OCI-M2 (cell line): ENCODE results near the gene CPLX3.

Source experiments
- DNase-seq: peaks from one replicate; lab custom pipeline; 2025; ENCODE audit not compliant: unreplicated experiment; lab: John Stamatoyannopoulos, UW

The CPLX3 gene

DNA sequence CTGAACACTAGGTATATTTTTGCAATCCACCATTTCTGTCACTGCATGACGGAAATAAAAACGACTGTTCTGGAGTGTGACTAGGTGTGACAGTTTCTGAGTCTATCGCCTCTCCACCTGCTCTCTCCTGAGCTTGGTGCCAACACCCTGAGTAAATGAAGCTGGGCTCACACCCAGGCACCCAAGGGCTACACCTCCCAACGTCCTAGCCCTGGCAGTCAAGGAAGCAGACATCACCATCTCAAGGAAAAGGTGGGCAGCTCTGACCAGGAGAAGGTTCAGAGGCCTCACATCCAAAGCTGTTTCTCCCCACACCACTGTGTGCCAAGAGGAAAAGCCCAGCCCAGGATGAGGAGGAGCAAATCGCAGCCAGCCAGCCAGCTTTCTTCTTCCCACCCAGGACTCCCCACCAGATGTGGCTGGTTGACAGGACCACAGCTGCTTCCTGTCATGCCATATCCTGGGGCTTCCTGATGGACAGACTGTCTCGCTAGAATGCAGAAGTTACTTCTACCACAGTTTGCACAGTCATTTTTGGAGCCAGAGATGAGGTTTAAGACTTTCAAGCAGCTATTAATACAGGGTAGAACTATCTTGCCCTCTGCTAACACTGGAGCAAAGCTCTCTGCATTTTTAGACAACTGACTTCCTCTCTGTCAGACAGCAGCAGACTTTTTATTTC lies 43.4 kb downstream of the CPLX3 start:
- peak; percentile 45 for DNase-seq

DNA sequence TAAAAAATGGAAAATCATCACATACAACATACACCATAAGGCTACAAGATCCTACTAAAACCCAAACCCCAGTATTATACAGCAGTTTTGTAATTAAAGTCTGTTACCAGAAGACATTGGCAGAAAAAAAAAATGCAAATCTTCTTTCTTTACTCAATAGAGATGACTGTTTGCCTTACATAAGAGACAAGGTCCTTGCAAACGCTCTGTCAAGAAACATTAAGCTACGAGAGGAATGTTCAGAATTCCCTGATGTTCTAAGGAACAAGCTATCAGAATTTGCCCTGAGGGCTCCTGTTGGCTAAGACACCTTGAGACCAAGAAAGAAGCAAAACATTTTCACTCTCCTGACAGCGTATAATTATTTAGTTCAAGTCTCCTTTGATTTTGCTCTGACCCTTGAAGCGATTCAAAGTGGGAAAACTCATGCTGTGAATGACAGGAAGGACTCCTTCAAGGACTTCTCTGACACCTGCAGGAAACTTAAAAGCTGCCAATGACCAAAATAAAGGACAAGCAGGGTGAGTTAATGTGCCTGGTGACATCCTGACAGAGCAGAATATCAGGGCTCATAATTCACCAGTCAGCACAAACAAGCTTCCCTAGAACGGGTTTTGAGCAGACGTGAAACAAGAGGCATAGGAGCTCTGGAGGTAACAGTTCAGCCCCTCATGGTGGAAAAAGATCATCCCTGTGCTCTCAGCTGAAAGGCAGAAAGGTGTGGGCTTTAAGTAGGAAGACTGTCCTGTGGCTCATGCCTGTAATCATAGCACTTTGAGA lies 44.2 kb downstream of the CPLX3 start:
- no peak for DNase-seq

- no peak for DNase-seq
These were observed 46.2 kb downstream of the CPLX3 start for GRCh38 chr15:74872702-74873035.

GRCh38 chr15:74873036-74873755 lies 46.8 kb downstream of the CPLX3 start, which contains the start of gene SCAMP2:
Gene SCAMP2, minus strand, starts transcription at chr15:74873365. Its CDS starts 110 bp downstream, at chr15:74873255.
- peak; percentile 58 for DNase-seq

DNA sequence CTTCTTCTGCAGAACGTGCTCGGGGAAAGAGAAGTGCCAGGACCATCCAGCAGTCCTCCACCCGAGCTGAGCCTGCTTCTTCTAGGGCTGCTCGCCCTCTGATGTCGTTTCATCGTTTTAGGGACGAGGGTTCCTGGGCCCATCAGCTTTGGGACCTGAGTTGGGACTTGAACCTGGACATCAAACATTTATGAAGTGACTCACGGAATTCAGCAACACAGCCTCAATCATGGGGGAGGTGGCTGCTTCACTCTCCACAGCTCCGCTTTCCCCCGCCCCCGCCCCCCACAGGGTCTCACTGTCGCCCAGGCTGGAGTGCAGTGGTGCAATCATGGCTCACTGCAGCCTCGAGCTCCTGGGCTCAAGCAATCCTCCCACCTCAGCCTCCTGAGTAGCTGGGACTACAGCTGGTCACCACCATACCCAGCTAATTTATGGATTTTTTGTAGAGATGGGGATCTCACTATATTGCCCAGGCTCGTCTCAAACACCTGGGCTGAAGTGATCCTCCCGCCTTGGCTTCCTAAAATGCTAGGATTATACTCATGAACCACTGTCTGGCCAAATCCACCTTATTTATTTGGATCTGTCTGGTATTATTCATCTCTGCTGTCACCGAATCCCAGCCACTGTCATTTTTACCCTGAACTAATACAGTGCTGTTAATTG lies 47.5 kb downstream of the CPLX3 start:
- no peak for DNase-seq

DNA sequence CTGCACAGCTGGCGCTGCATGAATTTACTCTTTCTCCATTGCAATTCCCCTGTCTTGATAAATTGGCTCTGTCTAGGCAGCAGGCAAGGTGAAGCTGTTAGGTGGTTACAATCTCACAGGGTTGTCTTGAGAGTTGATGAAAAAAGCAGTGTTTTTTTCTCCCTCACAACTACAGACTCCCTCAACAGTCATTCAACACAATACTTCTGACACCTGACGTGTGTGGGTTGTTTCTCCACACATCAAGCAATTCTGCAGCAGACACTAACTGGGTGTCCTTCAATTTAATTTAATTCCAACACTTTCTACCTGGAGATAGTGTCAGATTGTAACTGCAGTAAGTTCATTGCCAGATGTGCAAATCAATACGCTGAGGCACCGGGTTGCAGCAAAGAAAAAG lies 51.8 kb downstream of the CPLX3 start:
- no peak for DNase-seq
